Psoas muscle (tissue), 8 donors: Measurements from ENCODE around the gene RGS3. TPM values are rescaled to one million over a fixed set of nuclear protein-coding genes. Genes with fewer than 3 reads are reported as not detected.

Source experiments
- ATAC-seq, 4 donors: fragments of 200-7000 bp; cut with Tn5 transposase; one replicate each; pipeline ENCODE4 v1.9.1; 2020; ENCODE audit warnings: moderate library complexity in 3 of 4, mild to moderate bottlenecking in 2 of 4
- DNase-seq, 2 donors: peaks; one replicate each; pipeline ENCODE4 v3.0.0-alpha.2; 2020
- H3K27ac ChIP-seq: fragments of 200-600 bp; one replicate; pipeline ENCODE4 v1.8.0; 2022
- H3K27me3 ChIP-seq, 3 donors: fragments of 200-600 bp in 1 of 3; one replicate each; pipeline versions ENCODE4 v1.6.1 to v1.8.0; 2013 to 2022; ENCODE audit warnings: low read length in 2 of 3, mild to moderate bottlenecking in 2 of 3, moderate library complexity in 1 of 3; ENCODE audit not compliant: insufficient read depth in 3 of 3
- H3K36me3 ChIP-seq, 2 donors: fragments of 200-600 bp in 1 of 2; one replicate each; pipeline versions ENCODE4 v1.6.1 to v1.8.0; 2013 to 2022; ENCODE audit warnings: low read depth in 1 of 2, mild to moderate bottlenecking in 1 of 2, moderate library complexity in 1 of 2; ENCODE audit not compliant: insufficient read depth in 1 of 2
- H3K4me1 ChIP-seq: fragments of 200-600 bp; one replicate; pipeline ENCODE4 v1.8.0; 2022
- H3K4me3 ChIP-seq: fragments of 200-600 bp; one replicate; pipeline ENCODE4 v1.8.0; 2022; ENCODE audit warnings: mild to moderate bottlenecking
- H3K9me3 ChIP-seq: fragments of 200-600 bp; one replicate; pipeline ENCODE4 v1.8.0; 2022
- CTCF ChIP-seq: fragments of 200-600 bp; IDR thresholded peaks from one replicate; pipeline ENCODE4 v1.8.0; 2022; ENCODE audit warnings: antibody characterized with exemption
- WGBS, 3 donors: extraction: QIAGEN DNeasy Blood & Tissue Kit; methylation state at CpG; one replicate each; pipeline versions ENCODE4 v1.1.6 to v1.1.7; 2013; 5-methylcytosine and 5-hydroxymethylcytosine counted together
- intact Hi-C, 2 donors: fragments of 100-400 bp; cut with DNase I; formaldehyde crosslinking; loops; one replicate each; pipeline versions ENCODE4 v1.11.0 to v1.14.2; 2022
- polyA plus RNA-seq, 3 donors: library from polyadenylated mRNA; stranded (reverse); fragments of 200-250 nt; gene quantifications; one replicate each; pipeline ENCODE4 v1.2.3, GENCODE V29; 2013
- total RNA-seq, 4 donors: library from RNA; stranded (reverse); fragmentation: NEBNext Ultra II Directional in 2 of 4; extraction: Animal tissue kit (Norgen Biotek cat#: 25700) in 2 of 4; gene quantifications; one replicate each; pipeline versions ENCODE4 v1.2.1 to v1.2.4, GENCODE V29; 2021 to 2023
- donor health status: healthy with polysubstance abuse.
- donor health status: DM: no; HTN: no; CAD: no; lungs with moderate emphysema.
- donor health status: Bipolar disorder and iron deficiency.
- donor health status: healthy.
- donor health status: DM: yes; HTN: yes; CAD: no.
- donor health status: DM: no; HTN: no; CAD: no.
- donor health status: DM: no; HTN: no; CAD: no.
- donor health status: DM: yes; HTN: yes; CAD: no.

Gene RGS3
- total and polyA plus RNA-seq, 7 donors = 7.1 to 38.1 (median 14.6) TPM

DNA sequence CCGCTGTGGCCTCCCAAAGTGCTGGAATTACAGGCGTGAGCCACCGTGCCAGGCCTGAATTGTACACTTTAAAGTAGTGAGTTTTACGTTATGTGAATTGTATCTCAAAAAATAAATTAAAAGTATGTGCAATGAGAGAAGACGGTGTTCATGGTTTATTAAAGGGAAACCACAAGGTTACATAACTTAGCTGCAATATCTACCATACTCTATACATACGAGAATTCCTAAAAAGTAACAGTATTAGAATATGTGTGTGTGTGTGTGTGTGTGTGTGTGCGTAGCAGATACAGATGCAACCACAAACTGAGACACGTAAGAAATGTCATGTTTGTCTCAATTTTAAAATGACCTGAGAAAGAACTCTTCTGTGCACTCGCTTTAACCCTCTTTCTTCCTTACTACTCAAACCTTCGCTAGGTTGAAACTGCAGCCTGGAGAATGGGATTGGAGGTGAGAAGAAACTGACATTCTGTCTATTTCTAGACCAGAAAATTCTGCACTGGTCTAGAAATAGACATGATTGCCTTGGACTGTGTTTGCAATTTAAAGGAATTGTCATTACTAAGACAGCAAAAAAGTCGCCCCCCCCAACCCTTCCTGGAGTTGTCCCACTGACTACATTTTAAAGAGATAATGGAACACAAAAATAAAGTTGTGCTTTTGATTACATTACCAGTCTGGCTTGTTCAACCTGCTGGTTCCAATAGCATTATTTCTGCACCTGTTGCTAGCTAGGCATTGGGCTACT lies 167.0 kb downstream of the RGS3 start:
- ATAC-seq (no peak), DNase-seq (no peak)
- no peak for TF ChIP-seq CTCF
- no peak overlapping the region for H3K27ac ChIP-seq
- no peaks in the 10 kb centered on the region for H3K36me3 ChIP-seq
- no peaks in the 10 kb centered on the region for H3K9me3 ChIP-seq
- intact Hi-C loops = no loop called here
- H3K4me3 ChIP-seq = no peak overlapping the region
- H3K4me1 ChIP-seq = peaks cover 18% of the 10 kb centered on the region
- no peaks in the 10 kb centered on the region for H3K27me3 ChIP-seq
- 91 to 93% (median 91%) methylated on average over 11 of the region's 11 CpGs for WGBS, 3 donors

DNA sequence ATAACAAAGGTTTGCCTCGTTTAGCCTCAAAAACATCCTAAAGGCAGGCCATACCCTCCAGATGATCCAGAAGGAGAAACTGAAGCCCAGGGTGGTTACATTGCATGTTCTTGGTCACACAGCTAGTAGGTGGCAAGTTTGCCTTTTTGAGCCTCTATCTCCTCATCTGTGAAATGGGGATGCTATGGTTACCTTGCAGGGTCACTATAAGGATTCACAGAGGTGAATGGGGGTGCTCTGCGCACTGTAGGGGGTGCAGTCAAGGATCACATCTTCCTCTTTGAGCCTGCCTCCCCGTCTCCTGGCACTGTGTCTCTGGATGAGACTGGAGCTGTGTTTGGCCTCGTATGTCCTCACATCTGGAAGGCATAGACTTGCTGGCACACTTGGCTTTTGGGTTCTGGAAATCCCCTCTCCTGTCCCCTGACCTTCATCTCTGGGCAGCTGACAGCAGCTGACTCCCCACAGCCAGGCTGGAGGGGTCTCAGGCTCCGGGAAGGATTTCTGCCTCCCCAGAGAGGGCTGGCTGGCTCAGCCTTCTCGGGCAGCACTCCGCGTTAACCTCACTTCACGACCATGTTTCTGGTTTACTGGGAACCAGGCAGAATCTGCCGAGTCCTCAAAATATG lies 167.7 kb downstream of the RGS3 start:
- no peak for TF ChIP-seq CTCF
- WGBS, 3 donors = 56 to 63% (median 59%) methylated on average over 10 of the region's 10 CpGs
- DNase-seq (no peak), ATAC-seq (no peak)
- Histone ChIP-seq H3K4me3 (no peak overlapping the region), H3K4me1 (peaks cover 24% of the 10 kb centered on the region), H3K36me3 (no peaks in the 10 kb centered on the region), H3K9me3 (no peaks in the 10 kb centered on the region), H3K27me3 (no peaks in the 10 kb centered on the region), H3K27ac (no peak overlapping the region)
- intact Hi-C loops = no loop called here

- Histone ChIP-seq H3K4me1 (peaks cover 24% of the 10 kb centered on the region), H3K27me3 (no peaks in the 10 kb centered on the region), H3K27ac (no peak overlapping the region), H3K9me3 (no peaks in the 10 kb centered on the region), H3K4me3 (no peak overlapping the region), H3K36me3 (no peaks in the 10 kb centered on the region)
- DNase-seq (no peak), ATAC-seq (no peak)
- no peak for TF ChIP-seq CTCF
- intact Hi-C loops = no loop called here
- 63 to 70% (median 64%) methylated on average over 8 of the region's 8 CpGs for WGBS, 3 donors
These were observed 168.5 kb downstream of the RGS3 start for GRCh38 chr9:113631871-113632665.

DNA sequence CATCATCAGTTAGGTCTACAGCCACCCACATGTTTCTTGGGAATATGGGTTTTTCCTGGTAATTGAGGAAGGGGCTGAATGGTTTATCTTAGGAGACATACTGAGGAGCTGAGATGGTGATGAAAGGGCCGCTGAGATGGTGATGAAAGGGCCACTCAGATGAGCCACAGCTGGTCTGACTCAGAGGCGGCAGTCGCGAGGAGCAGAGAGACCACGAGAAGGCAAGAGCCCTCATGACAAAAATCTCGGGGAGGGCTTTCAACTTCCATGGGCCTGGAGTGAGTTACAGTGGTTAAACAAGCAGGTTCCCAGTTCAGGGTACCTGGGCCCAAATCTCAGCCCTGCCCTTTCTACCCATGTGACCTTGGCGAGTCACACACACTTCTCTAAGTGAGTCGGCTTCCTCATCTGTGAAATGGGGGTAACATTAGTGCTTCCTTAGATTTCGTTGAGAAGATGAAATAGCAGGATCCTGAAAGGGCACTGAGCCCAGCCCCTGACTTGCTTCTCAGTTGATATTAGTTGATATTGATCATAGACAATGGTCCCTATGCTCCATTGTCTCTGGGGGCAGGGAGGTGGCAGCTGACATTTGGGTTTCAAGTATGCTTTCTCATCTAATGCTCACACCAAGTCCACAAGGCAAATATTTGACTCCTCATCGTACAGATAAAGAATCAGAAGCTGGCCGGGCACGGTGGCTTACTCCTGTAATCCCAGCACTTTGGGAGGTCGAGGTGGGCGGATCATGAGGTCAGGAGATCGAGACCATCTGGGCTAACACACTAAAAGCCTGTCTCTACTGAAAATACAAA lies 169.5 kb downstream of the RGS3 start:
- H3K4me3 ChIP-seq = no peak overlapping the region
- WGBS, 3 donors = 78 to 91% (median 83%) methylated on average over 15 of the region's 15 CpGs
- DNase-seq (no peak), ATAC-seq (no peak)
- H3K36me3 ChIP-seq = no peaks in the 10 kb centered on the region
- intact Hi-C loops = no loop called here
- H3K27ac ChIP-seq = no peak overlapping the region
- no peak for TF ChIP-seq CTCF
- H3K27me3 ChIP-seq = no peaks in the 10 kb centered on the region
- no peaks in the 10 kb centered on the region for H3K9me3 ChIP-seq
- H3K4me1 ChIP-seq = peaks cover 24% of the 10 kb centered on the region
